Measurements from ENCODE around the gene ASXL2.

The ASXL2 gene

GRCh38 chr2:25794544-25795276 is 83.6 kb downstream of the ASXL2 start:
- no peak for DNase-seq

DNA sequence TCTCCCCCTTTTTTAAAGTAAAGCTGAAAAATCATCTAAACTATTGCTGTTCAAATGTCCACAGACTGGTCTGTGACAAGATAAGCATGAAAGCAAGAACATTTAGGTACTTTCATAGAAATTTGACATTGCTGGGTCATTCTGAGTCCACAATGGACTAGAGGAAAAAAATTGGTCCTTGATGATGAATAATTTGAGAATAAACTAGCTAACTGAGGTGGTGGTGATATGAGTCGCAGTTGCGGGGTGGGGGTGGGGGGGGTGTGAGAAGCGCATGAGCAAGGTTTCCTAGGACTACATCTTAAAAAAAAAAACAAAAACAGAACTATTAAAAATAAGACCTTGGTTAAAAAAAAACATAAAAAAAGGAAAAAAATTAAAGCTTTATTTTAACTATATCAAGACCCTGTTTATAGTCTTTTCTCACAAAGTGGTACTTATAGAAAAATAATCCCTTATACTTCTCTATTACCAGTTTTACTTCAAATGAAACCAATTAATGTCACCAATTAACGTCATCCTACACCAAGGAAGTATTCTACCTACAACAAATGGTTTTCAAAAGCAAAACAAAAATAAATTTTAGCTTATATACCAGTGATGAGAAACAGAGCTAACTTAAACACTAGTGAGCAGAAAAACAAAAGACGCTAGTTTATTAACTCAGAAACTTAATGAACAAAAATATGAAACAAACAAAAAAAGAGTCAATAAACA is 88.1 kb downstream of the ASXL2 start:
- DNase-seq, result no peak

DNA sequence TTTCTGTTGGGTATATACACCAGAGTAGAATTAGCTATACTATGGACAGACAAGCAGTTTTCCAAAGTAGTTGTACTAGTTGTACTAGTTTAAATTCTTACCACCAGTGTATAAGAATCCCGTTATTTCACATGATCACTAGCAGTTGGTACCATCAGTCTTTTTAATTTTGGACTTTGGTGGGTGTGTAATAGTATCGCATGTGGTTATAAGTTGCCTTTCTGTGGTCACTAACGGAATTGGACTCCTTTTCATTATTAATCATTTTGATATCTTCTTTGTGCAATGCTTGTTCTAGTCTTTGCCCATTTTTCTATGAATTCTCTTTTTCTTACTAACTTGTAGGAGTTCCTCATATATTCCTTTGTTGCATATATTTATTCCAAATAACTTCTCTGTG is 89.8 kb downstream of the ASXL2 start:
- DNase-seq, result no peak

DNA sequence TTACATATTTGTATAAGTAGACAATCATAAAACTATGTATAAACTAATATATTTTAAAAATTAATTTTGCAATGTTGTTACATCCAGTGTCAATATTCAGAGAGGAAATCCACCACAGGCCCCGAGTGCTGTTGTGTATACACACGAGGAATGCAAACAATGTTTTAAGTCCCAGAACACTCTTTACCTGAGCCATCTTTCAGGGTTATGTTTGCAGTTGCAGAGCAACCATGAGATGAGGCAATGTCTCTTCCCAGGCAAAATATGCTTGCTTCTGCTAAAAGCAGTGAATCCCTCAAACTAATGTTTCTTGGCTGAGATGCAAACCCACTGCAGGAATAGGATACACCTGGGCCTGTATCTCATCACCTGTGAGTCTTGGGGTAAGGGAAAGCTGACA is 91.3 kb downstream of the ASXL2 start:
- DNase-seq, result no peak

DNA sequence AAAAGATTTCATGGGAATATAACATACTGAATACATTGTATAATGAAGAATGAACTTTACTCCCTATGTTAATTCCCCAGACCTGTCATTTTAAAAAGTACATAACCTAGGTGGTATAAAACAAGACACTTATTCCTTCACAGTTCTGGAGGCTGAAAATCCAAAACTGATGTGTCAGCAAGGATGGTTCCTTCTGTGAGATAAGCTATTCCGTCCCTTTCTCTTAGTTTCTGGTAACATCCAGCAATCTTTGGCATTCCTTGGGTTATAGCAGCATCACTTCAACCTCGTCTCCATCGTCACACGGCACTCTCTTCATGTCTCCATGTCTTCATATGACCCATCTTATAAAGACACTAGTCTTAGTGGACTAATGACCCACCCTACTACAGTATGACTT is 93.9 kb downstream of the ASXL2 start:
- no peak for DNase-seq

DNA sequence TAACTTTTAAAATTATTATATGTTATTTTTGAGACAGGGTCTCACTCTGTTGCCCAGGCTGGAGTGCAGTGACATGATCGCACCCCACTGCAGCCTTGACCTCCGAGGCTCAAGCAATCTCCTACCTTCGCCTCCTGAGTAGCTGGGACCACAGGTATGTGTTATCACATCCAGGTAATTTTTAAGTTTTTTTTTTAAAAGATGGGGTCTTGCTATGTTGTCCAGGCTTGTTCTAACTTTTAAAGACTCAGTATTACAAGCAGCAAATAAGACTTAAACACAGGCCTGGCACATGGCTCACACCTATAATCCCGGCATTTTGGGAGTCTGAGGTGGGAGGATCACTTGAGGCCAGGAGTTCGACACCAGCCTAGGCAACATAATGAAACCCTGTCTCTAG is 101.2 kb downstream of the ASXL2 start:
- DNase-seq, result no peak

- DNase-seq, result no peak
These were observed 106.2 kb downstream of the ASXL2 start for GRCh38 chr2:25772078-25772477.

DNA sequence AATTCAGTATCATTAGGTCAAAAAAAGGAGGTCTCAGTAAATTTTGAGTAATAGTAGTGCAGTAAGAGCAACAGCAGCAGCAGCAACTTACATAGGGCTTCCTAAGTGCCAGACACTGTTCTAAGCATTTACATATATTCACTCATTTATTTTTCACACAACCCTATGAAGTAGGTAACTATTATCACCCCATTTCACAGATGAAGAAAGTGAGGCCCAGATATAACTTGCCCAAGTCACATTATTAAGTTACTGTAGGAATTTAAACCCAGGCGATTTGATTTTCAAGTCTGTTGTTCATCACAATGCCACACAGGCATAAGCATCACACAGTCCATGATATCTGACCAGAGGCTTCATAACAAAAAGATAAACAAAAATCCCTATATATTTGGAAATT is 114.7 kb downstream of the ASXL2 start:
- DNase-seq, result no peak

DNA sequence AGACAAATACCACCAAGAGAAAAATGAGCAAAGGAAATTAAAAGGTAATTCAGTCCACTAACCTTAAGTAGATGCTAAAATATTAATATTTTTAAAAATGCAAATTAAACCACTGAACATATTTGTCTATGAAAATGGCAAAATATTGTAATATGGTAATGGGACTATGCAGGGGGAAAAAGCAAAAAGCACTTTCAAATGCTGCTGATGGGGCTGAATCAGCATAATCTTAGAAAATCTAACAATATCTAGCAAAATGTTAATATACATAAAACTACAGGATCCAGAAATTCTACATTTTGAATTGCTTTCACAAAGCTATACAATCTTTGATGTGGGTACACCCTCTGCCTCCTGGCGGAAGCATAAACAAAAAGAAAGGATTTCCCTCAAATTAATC is 118.0 kb downstream of the ASXL2 start:
- DNase-seq, result no peak

DNA sequence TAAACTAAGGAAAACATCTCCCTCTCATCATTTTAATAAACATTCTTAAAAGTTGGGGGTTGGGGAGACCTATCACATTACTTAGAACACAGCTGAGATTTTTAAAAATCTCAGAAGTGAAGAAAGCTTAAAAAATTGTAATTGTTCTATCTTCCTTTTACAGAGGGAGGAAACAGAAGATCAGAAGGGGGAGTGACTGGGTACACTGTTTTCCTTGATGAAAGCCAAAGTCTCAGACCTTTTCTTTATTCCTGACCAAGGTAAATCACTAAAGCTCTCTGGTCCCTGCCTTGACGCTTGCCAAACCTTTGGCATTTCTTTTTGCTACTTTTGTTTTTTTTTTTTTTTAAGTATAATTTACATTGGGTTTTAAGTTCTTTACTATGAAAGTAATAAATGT is 119.9 kb downstream of the ASXL2 start:
- DNase-seq, result no peak

DNA sequence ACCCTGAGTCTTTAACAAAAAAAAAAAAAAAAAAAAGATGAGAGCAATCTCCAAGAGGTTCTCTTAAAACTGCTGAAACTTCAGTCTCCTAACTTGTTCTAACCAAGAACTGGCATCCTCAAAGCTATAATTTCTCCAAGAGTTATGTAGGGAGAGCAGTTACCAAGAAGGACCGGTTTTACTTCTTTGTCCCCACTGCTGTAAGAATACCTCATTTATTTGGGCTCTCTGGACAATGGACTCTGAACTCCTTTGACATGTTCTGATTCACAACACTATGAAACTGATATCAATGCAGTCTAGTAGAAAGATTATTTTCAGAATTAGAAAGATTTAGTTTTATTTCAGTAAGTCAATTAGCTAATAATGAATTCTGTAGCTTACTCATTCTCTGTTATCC is 120.4 kb downstream of the ASXL2 start:
- DNase-seq, result no peak

DNA sequence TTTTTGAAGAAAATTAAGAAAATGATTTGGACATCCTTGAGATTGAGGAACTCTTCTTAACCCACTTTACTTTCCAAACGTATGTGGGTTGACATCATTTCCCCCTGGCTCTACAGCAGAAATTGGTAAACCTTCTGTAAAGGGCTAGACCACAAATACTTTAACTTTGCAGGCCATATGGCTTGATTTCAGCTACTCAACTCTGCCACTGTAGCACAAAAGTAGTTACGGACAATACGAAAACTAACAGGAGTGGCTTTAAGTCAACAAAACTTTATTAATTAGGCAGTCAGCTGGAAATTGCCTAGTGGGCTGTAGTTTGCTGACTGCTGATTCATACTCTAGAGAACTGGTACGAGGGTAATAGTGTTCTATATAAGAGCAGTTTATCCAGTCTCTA is 121.8 kb downstream of the ASXL2 start:
- no peak for DNase-seq

DNA sequence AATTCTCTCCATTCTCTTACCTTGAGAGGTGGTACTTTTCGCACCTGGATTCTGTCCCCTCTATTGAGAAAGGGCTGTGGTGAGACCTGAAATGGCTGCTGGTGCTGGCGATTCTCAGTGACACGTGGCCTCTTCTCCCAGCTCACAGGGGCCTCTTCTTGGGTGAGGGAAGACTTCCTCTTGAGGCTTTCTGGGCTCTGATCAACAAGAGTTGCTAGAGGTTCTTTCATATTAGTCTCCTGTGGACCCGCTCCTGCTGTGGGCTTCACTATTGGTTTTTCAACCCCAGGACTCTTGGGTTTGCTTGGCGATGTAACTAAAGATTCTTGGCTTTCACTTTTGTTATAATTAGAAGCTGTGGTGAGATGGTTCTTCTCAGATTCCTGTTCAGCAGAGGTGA is 128.6 kb downstream of the ASXL2 start:
- DNase-seq, result no peak

DNA sequence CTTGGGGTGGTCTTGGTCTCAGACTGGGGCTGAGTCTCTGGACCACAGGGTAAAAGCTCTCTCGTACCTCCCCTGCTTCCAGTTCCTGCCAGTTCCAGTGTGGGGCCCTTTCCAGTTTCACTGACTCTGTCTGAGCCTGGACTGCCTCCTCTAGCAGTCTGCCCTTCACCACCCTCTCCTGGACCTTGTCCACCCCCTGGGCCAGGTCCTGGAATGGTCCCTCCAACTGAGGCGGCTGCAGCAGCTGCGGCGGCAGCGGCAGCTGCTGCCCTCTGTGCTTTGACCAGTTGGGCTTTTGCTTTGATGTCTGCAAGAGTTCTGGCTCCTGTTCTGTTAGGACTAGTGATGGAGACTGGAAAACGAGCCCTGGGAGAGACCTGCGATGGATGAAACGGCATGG is 134.2 kb downstream of the ASXL2 start:
- no peak for DNase-seq

- DNase-seq, result no peak
These were observed 135.0 kb downstream of the ASXL2 start for GRCh38 chr2:25743132-25743830.

DNA sequence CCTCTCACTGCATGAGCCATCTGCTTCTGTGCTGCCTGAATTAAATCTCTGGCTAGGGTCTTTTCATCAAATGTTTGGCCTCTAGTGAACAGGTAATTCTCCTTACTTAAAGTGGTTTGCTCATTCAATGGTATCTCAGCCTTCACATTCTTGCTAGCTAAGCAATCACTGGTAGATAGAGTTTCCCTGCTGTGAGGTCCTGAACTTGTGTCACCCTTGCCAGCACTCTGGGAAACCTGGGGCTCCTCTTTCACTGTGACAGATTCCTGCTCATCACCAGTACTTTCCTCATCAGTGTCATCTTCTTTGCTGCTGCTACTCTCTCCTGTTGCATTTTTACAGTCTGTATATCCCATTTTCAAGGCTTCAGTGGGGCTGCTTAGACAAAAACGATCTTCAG is 135.8 kb downstream of the ASXL2 start:
- no peak for DNase-seq

GRCh38 chr2:25740810-25741381 is 137.4 kb downstream of the ASXL2 start:
- no peak for DNase-seq

DNA sequence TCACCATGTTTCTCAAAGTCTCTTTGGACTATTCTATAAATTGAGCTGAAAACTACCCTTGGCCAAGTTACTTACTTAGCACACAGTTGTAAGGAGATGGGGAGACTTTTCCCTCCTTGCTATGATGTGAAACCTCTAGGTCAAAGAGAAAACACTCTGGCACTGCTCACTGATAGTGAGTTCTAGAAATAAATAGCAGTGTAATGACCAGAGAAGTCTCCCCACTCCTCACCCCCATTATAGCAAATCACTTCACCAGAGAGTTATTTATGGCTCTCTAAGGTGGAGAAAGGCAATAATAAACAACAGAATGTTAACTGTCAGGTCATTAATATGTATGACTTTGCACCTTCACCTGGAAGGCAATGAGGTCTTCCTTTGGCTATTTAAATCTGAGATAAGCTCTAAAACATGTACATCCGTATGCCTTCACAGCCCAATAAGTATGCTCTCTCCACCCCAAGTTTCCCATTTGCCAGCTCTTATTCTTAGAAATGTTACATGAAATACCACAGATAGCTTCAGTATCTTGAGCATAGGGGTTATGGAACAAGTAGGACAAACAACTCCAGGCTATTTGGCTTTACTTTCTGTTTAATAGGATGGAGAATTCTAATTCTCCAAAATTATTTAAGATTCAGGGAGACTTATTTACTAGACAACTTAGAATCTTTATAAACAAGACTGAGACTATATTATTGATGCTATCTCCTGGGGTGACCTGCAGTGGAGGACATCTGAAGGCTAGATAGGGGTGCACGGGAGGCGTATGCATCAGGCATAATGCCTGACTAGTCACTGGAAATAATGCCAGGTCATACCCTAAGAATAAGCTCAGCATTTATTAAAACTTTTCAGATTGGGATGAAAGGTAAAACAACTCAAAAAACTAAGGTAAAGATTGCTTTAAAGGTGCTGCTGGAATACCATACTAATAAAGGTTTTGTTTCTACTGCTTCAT is 139.6 kb downstream of the ASXL2 start:
- no peak for DNase-seq

DNA sequence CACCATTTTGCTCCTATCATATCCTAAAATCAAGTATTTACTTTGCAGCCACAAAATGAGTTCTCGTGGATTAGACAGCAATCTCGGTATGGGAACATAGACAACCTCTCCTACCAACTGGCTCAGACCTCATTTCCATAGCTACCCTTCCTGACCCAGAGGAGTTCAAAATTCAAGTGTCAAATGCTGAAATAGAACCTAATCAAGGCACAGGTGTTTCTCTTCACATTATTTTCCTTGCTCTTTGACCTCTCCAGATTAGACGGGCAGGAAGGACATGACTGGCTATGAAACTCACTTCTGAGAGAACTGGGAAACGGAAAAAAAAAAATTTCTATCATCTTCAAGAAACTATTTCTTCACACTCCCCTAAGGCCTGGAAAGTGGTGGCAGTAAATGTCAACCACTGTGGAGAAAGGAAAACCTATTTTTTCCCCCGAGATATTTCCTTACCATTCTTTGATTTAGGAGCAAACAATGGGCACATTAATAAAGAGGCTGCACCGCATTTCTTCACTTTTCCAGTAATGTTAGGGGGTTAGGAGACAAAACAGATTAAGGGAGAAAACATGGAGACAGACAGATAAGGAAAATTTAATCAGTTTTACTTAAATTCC is 141.3 kb downstream of the ASXL2 start:
- DNase-seq, result no peak

- DNase-seq, result no peak
These were observed 142.5 kb downstream of the ASXL2 start for GRCh38 chr2:25735835-25736234.

DNA sequence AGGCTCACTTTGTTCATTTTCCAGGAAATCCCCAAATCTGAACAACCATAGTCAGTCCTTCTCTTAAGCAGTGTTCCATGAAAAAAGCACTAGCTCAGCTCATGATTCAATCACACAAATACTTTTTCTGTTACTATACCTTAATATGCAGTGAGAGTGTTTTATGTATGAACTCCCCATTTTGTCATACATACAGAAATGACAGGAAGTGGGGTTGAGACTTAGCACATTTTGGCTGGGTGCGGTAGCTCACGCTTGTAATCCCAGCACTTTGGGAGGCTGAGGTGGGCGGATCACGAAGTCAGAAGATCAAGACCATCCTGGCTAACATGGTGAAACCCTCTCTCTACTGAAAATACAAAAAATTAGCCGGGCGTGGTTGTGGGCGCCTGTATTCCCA is 149.7 kb downstream of the ASXL2 start:
- DNase-seq, result no peak

- no peak for DNase-seq
These were observed 151.8 kb downstream of the ASXL2 start for GRCh38 chr2:25726522-25726921.
